Measurements from ENCODE around the gene KRT6B.

GRCh38 chr12:52452101-52452500 is at the start of gene KRT6B:
- TF ChIP-seq CTCF (IDR thresholded peaks at IDR 0.05) (no peak), POLR2A (IDR thresholded peaks at IDR 0.05) (no peak)

Data from Peyer's patch (tissue), 4 donors.